Measurements from ENCODE around the gene UBE2G1.

Gene UBE2G1

DNA sequence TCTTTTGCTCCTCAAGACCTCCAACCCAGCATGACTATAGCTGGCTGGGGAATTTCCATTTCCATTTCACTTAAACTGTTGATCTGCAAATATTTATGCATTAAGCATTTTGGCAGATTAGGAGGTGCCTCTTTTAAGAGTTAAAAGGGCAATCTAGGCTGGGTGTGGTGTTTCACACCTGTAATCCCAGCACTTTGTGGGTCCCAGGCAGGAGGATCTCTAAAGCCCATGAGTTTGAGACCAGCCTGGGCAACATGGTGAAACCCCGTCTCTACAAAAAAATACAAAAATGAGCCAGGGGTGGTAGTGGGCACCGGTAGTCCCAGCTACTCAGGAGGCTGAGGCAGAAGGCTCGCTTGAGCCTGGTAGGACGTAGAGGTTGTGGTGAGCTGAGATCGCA, 119.8 kb downstream of the UBE2G1 start:
- no peak for DNase-seq

GRCh38 chr17:4241535-4241934, 124.9 kb downstream of the UBE2G1 start:
- no peak for DNase-seq

- no peak for DNase-seq
These were observed 130.0 kb downstream of the UBE2G1 start for GRCh38 chr17:4236456-4236855.

- no peak for DNase-seq
These were observed 130.8 kb downstream of the UBE2G1 start for GRCh38 chr17:4235372-4236279.

DNA sequence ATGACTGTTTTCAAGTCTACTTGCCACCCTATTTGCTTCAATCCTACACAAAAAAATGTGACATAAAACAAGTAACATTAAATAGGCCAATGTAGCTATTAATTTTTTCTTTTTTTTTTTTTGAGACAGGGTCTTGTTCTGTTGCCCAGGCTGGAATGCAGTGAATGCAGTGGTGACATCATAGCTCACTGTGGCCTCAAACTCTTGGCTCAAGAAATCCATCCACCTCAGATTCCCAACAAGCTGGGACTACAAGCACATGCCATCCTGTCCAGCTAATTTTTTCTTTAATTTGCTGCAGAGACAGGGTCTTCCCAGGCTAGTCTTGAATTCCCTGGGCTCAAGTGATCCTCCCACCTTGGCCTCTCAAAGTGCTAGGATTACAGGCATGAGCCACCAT, 132.1 kb downstream of the UBE2G1 start:
- DNase-seq = no peak

DNA sequence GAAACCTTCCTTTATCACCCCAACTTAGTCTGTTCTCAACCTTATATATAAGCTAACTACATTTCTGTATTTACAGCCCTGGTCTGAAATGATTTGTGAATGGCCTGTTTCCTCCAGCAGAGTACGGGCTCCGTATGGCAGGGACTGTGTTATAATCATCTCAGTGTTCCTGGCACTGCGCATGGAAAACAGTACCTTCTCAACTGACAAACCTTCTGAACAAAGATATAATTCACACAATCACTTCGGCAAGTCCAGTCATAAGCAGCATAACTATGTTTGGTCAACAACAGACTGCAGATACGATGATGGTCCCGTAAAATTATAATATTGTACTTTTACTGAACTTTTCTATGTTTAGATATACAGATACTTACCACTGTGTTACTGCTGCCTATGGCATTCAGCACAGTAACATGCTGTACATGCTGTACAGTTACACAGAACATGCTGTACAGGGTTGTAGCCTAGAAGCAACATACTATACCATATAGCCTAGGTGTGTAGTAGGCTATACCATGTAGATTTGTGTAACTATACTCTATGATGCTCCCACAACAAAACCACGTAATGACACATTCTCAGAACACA, 132.7 kb downstream of the UBE2G1 start:
- DNase-seq = no peak

GRCh38 chr17:4232168-4232813, 134.2 kb downstream of the UBE2G1 start:
- DNase-seq = no peak

GRCh38 chr17:4229627-4230541, 136.6 kb downstream of the UBE2G1 start:
- no peak for DNase-seq

DNA sequence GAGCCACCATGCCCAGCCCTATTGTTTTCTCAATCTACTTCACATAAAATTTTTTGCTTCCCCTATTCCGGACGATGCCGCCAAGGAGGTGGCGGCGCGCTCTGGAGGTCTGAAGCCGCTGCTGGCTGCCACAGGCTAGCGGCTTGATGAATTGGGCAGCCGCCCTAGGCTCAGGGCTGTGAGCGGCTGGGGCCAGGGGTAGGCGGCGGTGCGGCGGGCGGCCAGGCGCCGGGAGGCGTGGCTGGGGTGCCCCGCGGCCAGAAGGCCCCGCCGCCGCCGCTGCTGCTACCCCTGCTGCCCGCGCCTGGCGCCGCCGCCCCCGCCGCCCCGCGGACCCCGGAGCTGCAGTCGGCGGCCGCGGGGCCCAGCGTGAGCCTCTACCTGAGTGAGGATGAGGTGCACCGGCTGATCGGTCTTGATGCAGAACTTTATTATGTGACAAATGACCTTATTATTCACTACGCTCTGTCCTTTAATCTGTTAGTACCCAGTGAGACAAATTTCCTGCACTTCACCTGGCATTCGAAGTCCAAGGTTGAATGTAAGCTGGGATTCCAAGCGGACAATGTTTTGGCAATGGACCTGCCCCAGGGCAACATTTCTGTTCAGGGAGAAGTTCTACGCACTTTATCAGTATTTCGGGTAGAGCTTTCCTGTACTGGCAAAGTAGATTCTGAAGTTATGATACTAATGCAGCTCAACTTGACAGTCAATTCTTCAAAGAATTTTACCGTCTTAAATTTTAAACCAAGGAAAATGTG, 144.4 kb downstream of the UBE2G1 start:
- no peak for DNase-seq

- DNase-seq = no peak
These were observed 145.3 kb downstream of the UBE2G1 start for GRCh38 chr17:4221163-4221562.

GRCh38 chr17:4220655-4221054, 145.8 kb downstream of the UBE2G1 start:
- no peak for DNase-seq
